HPDE6-E6E7 (cell line): ENCODE data around the gene RANBP1.

Experiments
- DNase-seq: peaks from one replicate; pipeline ENCODE4 v3.0.0; 2011; ENCODE audit warnings: missing footprints; ENCODE audit errors: extremely low spot score

Gene RANBP1

DNA sequence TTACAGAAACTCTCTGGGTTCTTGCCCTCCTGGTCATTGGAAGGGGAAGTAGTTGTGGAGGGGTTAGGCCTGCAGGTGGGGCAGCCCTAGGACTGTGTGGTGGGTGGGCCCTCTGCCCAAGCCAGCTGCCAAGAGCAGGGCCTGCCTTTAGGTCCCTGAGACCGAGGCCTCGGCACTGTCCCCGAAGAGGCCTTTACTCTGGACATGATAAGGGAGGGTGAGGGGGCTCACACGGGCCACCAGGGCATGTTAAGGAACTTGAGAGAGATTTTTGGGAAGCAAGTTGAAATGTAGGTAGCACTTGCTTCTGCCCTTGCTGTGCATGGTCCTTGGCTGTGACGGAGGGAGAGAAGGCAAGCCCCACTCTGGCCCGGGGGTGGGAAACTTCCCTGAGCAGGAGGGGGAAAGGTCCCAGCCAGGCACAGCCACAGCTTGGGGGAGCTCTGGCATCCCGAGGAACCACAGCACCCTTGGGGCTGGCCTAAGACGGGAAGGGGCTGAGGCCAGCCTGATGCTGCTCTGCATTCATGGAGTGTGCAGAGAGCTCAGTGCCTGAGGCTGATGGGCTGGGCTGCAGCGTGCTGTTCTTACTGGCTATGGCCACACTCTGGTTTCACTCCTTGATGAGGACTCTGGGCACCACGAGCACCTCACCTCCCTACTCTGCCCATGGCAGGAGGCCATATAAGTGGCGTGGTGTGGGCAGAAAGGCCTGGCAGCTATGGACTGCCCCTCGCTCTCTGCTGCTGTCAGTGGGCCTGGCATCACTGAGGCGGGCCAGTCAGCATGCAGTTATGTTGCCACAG, 7.8 kb upstream of the RANBP1 start:
- no peak for DNase-seq

DNA sequence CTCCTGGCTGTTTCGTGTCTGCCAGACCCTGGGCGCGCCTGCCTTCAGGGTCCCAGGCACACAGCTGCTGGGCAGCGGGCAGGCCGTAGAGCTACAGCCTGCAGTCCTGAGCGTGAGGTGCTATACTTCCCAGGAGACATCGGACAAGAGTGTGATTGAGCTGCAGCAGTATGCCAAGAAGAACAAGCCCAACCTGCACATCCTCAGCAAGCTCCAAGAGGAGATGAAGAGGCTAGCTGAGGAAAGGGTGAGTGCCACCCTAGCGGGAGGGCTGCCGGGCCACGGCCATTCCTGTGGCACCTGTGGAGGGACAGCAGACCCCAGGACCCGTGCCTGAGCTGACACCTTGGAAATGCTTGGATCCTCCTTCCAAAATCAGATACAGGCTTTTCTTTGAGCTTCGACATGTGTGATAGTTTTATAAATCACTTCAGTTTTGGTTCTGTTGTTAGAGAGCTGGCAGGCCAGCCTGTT, 7.1 kb upstream of the RANBP1 start:
- DNase-seq: no peak

- no peak for DNase-seq
Observed at GRCh38 chr22:20109411-20110358, 6.2 kb upstream of the RANBP1 start.

DNA sequence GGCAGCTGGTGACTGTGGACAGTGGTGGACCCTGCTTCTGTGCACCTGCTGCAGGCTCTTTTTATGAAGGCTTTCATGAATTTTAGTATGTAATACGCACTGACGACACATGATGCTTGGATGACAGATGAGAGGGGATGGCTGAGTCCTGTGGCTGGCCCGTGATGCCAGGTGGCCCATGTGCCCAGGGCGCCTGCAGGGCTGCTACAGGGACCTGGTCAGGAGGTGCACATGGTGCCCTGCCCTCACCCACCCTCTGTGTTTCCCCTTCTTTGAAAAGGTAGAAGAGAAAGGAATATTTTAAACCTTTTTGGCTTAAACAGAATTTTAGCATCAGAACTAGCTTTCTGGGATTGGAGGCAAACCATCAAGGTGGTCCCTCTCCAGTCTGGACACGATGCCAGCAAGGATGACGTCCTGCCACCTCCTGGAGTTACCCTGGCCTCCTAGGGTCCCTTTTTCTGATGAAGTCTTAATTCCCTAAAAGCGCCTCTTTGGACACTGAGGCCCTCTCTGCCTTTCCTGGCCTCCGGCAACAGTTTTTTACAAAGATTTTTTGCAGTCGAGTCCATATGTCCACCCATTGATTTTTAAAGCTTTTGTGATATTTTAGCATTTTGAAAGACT, 5.4 kb upstream of the RANBP1 start:
- DNase-seq: no peak

GRCh38 chr22:20111045-20111688, 4.7 kb upstream of the RANBP1 start:
- no peak for DNase-seq

DNA sequence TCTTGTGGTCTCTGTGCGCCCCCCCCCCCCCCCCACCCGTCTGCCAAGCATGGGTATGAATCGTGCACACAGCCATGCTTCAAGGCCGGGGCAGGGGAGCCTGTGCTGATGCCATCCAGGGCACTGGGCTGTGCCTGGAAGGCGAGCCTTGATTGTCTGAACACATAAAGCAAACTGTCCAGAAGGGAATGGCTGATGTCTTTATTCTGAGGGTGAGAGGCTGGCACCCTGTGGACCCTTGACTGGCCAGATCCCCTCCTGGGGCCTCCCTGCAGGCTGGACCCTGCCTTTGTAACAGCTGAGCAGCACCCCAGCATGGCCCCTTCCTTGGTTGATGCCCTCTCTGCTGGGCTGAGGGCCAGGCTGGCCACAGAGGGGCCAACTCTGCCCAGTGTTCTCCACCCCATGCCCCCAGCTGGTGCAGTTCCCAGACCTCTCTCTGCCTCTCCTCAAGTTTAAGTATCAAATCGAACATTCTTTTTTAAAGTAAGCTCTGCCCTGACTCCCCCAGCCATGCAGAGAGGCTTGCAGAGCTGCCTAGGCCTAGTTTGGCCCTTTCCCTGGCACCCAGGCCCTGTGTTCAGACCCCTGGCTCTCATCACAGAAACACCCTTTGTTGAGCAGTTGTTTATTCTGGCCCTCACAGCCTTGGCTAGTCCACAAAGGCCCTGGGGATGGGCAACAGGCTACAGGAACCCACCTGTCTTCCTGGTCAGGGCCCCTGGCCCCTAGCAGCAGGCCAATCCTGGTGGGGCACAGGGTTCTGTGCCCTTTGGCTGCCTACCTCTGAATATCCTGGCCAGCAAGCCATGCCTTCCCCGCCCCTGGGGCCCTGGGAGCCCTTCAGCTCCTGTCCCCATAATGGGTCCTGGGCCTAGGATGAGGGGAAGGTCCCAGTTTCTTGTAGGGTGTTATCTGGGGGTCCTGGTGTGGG, 3.9 kb upstream of the RANBP1 start:
- no peak for DNase-seq

DNA sequence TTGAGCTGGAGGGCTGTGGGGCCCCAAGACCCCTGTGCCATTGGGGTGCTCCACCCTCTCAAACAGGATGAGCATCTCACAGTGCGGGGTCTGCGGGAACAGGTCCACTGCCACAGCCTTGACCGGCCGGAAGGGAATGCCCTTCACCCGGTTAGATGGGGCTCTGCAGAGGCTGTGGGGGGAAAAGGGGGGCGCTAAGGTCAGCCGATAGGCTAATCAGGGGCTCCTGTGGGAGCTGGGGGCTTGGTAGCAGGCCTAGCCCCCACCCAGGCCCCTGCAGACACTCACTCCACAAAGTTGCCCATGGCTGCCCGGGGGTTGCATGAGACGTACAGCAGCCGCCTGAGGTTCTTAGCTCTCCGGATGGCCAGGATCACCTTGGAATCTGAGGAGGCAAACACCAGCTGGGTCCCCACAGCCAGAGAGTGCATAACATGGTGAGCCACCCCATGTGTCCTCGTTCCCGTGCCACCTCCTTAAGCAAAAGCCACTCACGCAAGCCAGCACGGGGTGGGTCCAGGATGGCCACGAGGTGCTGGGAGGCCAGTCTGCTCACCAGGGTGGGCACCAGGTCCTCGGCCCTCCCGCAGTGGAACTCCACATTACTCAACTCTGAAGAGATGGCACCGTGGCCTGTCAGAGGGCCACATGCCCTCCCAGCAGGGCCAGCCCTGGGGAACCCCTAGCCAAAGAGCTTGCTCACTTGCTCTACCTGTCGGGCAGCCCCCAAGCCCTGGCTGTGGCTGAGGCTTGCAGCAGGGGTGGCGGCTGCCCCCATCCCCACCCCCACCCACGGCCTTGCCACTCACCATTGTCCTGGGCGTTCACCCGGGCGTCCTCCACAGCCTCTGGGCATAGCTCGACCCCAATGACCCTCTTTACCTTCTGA, 3.0 kb upstream of the RANBP1 start:
- no peak for DNase-seq

GRCh38 chr22:20113551-20114310, 2.2 kb upstream of the RANBP1 start:
- no peak for DNase-seq

DNA sequence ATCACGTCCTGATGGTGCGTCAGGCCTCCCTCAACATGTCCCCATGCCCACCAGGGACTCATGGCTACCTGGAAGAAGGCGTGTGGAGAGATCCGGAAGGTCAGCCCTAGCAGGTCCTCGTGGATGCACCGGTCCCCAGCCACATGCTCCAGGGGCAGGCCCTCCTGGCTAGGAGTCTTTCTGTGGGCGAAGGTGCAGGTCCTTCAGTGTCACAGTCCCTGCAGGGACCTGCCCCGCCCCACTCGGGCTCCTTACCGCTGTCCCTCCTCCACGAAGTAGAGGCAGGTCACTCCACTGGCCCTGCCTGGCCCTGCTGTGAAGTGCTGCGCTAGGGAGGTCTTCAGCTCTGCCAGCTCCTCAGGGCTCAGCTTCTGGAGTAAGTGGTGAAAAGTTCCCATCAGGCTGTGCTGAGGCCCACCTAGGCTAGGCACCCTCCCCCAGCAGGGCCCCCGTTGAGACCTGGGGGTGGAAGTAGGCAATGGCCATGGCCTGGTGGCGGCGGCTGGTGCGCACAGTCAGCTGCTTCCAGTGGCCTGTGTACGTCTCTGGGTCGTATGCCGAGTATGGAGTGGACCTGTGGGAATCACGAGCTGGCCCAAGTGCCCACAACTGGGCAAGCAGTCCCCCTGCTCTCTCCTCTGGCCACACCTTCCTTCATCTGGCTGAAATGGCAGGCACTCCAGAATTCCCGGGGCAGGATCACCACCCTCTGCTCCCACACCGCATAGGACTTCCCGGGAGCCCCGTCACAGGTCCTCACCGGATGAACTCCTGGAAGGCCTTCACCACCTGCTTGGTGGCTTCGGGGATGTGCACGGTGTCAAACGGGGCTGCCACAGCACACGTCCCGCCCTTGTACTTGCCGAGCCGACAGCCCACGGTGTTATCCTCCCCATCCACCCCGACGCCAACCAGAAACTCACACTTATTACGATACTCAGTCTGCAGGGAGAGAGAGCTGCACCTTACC, 1.1 kb upstream of the RANBP1 start:
- no peak for DNase-seq

GRCh38 chr22:20116376-20116950, 559 bp downstream of the RANBP1 start:
- no peak for DNase-seq

- peak; percentile 95 for DNase-seq
Observed at GRCh38 chr22:20116951-20117632, 1.2 kb downstream of the RANBP1 start, which contains the start of gene TRMT2A. TSS of gene TRMT2A (minus strand) at chr22:20117226. CDS start at chr22:20116906, 320 bp downstream.

GRCh38 chr22:20117633-20118299, 1.9 kb downstream of the RANBP1 start:
- DNase-seq: no peak

DNA sequence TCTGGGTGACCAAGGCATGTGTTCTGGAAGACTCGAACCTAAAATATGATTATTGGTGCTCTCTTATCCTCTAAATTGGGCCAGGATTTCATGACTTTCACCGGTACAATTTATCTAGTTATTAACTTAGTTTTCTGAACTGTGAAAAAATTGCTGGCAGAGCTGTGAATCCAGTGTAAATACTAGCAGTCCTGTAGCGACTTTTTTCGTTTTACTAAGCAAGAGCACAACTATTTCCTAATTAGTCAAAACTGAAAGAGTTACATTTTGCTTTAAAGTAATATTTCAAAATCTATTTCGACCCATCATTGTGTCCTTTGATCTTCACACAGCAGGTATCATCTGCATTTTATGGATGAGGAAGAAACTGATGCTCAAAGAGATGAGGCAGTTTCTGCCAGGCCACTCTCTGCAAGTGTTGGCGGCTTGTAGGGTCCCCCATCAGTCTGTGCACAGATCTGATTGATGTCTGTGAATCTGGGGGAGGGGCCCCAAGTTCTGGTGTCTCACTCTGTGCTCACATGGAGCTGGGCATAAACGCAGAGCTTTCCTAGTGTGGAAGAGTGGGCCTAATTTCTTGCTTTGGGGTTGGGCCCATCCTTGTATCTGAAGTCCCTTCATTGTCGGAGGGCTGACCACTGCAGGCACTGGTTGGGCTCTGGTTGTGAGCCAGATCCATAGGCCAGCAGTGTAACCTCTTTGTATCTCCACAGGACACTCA, 2.6 kb downstream of the RANBP1 start:
- DNase-seq: no peak

DNA sequence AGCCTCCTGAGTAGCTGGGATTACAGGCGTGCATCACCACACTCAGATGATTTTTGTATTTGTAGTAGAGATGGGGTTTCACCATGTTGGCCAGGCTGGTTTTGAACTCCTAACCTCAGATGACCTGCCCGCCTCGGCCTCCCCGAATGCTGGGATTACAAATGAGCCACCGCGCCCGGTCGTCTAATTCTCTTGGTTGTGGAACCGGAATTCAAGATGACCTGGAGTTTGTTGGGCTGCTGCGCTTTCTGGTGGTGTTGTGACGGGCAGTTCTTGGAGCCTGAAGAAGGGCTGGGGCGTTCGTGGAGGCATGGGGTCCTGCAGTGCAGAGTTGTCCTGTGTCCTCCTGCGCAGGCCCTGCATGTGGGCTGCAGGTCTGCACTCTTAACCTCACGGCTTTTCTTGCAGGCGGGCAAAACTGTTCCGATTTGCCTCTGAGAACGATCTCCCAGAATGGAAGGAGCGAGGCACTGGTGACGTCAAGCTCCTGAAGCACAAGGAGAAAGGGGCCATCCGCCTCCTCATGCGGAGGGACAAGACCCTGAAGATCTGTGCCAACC, 6.0 kb downstream of the RANBP1 start:
- no peak for DNase-seq
